K562 (cell line): ENCODE data around the gene EXT2. TPM values are rescaled to one million over a fixed set of nuclear protein-coding genes. Genes with fewer than 3 reads are reported as not detected.
A peak's percentile ranks its signal among the peaks of the same experiment; 100 is the strongest.

Experiments
- DMBX1 ChIP-seq: fragments of 250-450 bp; sonication (Bioruptor Pico); IDR thresholded peaks from 2 replicates; pipeline ENCODE4 v1.8.0; 2022; ENCODE audit warnings: inconsistent platforms, mild to moderate bottlenecking, moderate library complexity, borderline replicate concordance
- ETV6 ChIP-seq, 3 experiments: fragments of 150-350 bp in 1 of 3; sonication (generic) in 1 of 3; formaldehyde crosslinking in 1 of 3; IDR thresholded peaks; 2 replicates each; pipeline versions ENCODE4 v1.6.1 to v1.8.0; 2014 to 2022; ENCODE audit warnings: borderline replicate concordance in 2 of 3, low read depth in 2 of 3, antibody characterized with exemption in 1 of 3, low read length in 1 of 3, mild to moderate bottlenecking in 1 of 3, missing genetic modification reagents in 1 of 3
- HDAC2 ChIP-seq: fragments of 450-650 bp; IDR thresholded peaks from 2 replicates; pipeline ENCODE4 v1.6.1; 2016; ENCODE audit warnings: mild to moderate bottlenecking
- MTA2 ChIP-seq: fragments of 450-650 bp; IDR thresholded peaks from 2 replicates; pipeline ENCODE4 v1.6.1; 2016; ENCODE audit warnings: low read depth
- MXI1 ChIP-seq: IDR thresholded peaks from 2 replicates; pipeline ENCODE4 v1.6.1; 2011; ENCODE audit warnings: low read depth, mild to moderate bottlenecking, improper control_type of control experiment, low read length
- NRF1 ChIP-seq, 2 experiments: fragments of 450-650 bp; IDR thresholded peaks in 1 of 2; conservative IDR thresholded peaks in 1 of 2; 2 replicates each; pipeline ENCODE4 v1.6.1; 2014; ENCODE audit warnings: mild to moderate bottlenecking in 2 of 2
- OTX1 ChIP-seq: fragments of 450-650 bp; formaldehyde crosslinking; IDR thresholded peaks from 2 replicates; pipeline ENCODE4 v1.4.0; 2022; ENCODE audit warnings: mild to moderate bottlenecking
- POLR2A ChIP-seq: fragments of 450-650 bp; conservative IDR thresholded peaks from 2 replicates; pipeline ENCODE4 v1.6.1; 2016
- PTRF ChIP-seq: fragments of 450-650 bp; IDR thresholded peaks from 2 replicates; pipeline ENCODE4 v1.6.1; 2016; ENCODE audit warnings: mild to moderate bottlenecking, missing genetic modification characterization, missing compliant biosample characterization
- RBFOX2 ChIP-seq: fragments of 200-400 bp; formaldehyde crosslinking; IDR thresholded peaks from 2 replicates; pipeline ENCODE4 v1.6.1; 2017; ENCODE audit warnings: low read depth, mild to moderate bottlenecking, low read length, moderate library complexity
- SMARCE1 ChIP-seq: fragments of 450-650 bp; IDR thresholded peaks from 2 replicates; pipeline ENCODE4 v1.7.1; 2016; ENCODE audit warnings: mild to moderate bottlenecking
- SREBF2 ChIP-seq: sonication (generic); formaldehyde crosslinking; IDR thresholded peaks from 2 replicates; pipeline ENCODE4 v1.4.0; 2020; ENCODE audit warnings: mild to moderate bottlenecking, missing genetic modification reagents
- ZNF589 ChIP-seq: fragments of 200-800 bp; sonication (Bioruptor generic); IDR thresholded peaks from 2 replicates; pipeline ENCODE4 v1.6.1; 2016; ENCODE audit warnings: low read depth, missing genetic modification characterization, missing compliant biosample characterization
- polyA plus RNA-seq, 8 experiments: library from polyadenylated mRNA; depleted of rRNA in 4 of 8; stranded (reverse) in 5 of 8; unstranded in 3 of 8; fragments of >200 nt; fragmentation: Nextera tagmentation in 2 of 8; fragmentation: Illumina TruSeq in 1 of 8; extraction: Ambion mirVana in 2 of 8; extraction: Trizol in 1 of 8; gene quantifications; 2 replicates each; pipeline versions ENCODE4 v1.2.1 to v1.2.3, GENCODE V29; 2011 to 2014; ENCODE audit warnings: inconsistent platforms in 1 of 8, missing spikeins in 1 of 8
- total RNA-seq, 7 experiments: library from RNA; depleted of rRNA in 6 of 7; stranded (reverse); fragments of >200 nt in 6 of 7; fragmentation: Illumina TruSeq in 2 of 7; extraction: Trizol in 2 of 7; gene quantifications; 2 replicates each; pipeline versions ENCODE4 v1.2.1 to v1.2.3, GENCODE V29; 2011 to 2021; ENCODE audit warnings: low replicate concordance in 1 of 7
- TF ChIP-seq, protein P1 (sequence below): IDR thresholded peaks from 2 replicates; pipeline ENCODE4 v1.6.1; 2012; ENCODE audit warnings: low read depth, low read length, improper control_type of control experiment, borderline replicate concordance
- TF ChIP-seq, protein P2 (sequence below): sonication (generic); formaldehyde crosslinking; IDR thresholded peaks from 2 replicates; pipeline ENCODE4 v1.8.1; 2023; ENCODE audit warnings: mild to moderate bottlenecking, missing genetic modification reagents
- TF ChIP-seq, protein P3 (sequence below): sonication (generic); formaldehyde crosslinking; IDR thresholded peaks from 2 replicates; pipeline ENCODE4 v1.8.0; 2023; ENCODE audit warnings: mild to moderate bottlenecking, missing genetic modification reagents
- TF ChIP-seq, protein P4 (sequence below): sonication (generic); formaldehyde crosslinking; IDR thresholded peaks from 2 replicates; pipeline ENCODE4 v1.8.1; 2022; ENCODE audit warnings: missing genetic modification reagents

The EXT2 gene
- total and polyA plus RNA-seq, 9 of the 15 experiments (the other 6 are each of a cell fraction or from before 2014, with no cell fraction given): 7.5 to 52.1 (median 38.1) TPM

DNA sequence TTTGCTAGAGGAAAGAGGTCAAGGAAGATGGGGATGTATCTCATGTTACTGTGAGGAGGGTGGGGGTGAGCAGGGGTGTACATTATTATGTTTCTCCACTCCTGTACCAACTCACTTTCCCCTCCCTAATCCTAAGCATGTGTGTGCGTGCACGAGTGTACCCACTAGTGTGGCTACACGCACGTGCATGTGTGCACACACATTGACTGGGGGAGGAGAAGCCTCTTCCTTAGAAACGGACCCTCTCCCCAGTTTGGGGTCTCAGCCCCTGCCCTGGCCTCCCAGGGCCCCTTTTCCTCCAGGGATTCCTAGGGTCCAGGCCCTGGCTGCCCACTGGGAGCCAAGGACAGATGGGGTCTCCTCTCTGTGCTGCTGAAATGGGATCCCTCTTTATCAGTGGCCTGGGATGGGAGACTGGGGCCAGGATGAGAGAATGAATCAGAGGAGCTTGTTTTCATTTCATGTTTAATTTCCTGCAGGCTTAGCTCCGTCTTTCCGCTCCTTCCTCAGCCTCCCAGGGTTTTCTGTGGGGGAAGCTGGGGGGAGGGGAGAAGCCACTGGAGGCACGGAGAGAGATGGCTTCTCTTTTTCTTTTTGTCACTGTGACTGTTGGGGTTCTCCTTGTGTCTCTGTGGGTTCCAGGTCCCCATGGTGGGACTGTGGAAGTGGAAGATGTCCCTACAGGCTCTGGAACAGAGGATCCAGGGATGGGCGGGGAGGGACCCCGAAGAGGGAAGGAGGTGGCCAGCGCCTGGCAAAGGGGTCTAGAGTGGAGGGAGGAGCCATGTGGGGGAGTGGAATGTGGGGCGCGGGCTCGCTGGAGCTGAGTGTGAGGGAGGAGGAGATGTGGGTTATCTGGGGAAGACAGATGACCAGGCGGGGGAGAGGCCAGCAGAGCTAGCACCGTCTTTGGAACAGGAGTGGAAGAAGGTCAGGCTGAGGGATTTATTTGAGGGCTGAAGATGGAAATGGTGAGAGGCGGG is 174.2 kb downstream of the EXT2 start (continued):
- no peak; a peak in 1 of 4 replicates for TF ChIP-seq ETV6 (IDR thresholded peaks at IDR 0.05; ENCODE audit: borderline replicate concordance in 1 of 2, low read depth in 2 of 2, low read length in 1 of 2)
- TF ChIP-seq ETV6 (CRISPR knock-in tag; IDR thresholded peaks at IDR 0.05; ENCODE audit: borderline replicate concordance): no peak
- TF ChIP-seq ZNF589 (CRISPR knock-in tag): peak; percentile 78; the same call in 1 of the 2 replicates
- TF ChIP-seq, protein P1, sequence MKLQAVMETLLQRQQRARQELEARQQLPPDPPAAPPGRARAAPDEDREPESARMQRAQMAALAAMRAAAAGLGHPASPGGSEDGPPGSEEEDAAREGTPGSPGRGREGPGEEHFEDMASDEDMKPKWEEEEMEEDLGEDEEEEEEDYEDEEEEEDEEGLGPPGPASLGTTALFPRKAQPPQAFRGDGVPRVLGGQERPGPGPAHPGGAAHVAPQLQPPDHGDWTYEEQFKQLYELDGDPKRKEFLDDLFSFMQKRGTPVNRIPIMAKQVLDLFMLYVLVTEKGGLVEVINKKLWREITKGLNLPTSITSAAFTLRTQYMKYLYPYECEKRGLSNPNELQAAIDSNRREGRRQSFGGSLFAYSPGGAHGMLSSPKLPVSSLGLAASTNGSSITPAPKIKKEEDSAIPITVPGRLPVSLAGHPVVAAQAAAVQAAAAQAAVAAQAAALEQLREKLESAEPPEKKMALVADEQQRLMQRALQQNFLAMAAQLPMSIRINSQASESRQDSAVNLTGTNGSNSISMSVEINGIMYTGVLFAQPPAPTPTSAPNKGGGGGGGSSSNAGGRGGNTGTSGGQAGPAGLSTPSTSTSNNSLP: 0 out of 2 replicates have a peak, but pooled peaks have one; percentile 21
- no peak for TF ChIP-seq RBFOX2
- TF ChIP-seq, protein P2, sequence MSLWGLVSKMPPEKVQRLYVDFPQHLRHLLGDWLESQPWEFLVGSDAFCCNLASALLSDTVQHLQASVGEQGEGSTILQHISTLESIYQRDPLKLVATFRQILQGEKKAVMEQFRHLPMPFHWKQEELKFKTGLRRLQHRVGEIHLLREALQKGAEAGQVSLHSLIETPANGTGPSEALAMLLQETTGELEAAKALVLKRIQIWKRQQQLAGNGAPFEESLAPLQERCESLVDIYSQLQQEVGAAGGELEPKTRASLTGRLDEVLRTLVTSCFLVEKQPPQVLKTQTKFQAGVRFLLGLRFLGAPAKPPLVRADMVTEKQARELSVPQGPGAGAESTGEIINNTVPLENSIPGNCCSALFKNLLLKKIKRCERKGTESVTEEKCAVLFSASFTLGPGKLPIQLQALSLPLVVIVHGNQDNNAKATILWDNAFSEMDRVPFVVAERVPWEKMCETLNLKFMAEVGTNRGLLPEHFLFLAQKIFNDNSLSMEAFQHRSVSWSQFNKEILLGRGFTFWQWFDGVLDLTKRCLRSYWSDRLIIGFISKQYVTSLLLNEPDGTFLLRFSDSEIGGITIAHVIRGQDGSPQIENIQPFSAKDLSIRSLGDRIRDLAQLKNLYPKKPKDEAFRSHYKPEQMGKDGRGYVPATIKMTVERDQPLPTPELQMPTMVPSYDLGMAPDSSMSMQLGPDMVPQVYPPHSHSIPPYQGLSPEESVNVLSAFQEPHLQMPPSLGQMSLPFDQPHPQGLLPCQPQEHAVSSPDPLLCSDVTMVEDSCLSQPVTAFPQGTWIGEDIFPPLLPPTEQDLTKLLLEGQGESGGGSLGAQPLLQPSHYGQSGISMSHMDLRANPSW (CRISPR knock-in tag): no peak
- TF ChIP-seq PTRF (tag): no peak
- no peak for TF ChIP-seq MXI1
- peak; percentile 97 for TF ChIP-seq MTA2
- peak in 1 of 2 experiments; percentile 46; a peak in 2 of 4 replicates for TF ChIP-seq NRF1 (conservative IDR thresholded peaks at IDR 0.05 in 1 of 2, IDR thresholded peaks at IDR 0.05 in 1 of 2)
- TF ChIP-seq SREBF2 (CRISPR knock-in tag): no peak
- TF ChIP-seq, protein P3, sequence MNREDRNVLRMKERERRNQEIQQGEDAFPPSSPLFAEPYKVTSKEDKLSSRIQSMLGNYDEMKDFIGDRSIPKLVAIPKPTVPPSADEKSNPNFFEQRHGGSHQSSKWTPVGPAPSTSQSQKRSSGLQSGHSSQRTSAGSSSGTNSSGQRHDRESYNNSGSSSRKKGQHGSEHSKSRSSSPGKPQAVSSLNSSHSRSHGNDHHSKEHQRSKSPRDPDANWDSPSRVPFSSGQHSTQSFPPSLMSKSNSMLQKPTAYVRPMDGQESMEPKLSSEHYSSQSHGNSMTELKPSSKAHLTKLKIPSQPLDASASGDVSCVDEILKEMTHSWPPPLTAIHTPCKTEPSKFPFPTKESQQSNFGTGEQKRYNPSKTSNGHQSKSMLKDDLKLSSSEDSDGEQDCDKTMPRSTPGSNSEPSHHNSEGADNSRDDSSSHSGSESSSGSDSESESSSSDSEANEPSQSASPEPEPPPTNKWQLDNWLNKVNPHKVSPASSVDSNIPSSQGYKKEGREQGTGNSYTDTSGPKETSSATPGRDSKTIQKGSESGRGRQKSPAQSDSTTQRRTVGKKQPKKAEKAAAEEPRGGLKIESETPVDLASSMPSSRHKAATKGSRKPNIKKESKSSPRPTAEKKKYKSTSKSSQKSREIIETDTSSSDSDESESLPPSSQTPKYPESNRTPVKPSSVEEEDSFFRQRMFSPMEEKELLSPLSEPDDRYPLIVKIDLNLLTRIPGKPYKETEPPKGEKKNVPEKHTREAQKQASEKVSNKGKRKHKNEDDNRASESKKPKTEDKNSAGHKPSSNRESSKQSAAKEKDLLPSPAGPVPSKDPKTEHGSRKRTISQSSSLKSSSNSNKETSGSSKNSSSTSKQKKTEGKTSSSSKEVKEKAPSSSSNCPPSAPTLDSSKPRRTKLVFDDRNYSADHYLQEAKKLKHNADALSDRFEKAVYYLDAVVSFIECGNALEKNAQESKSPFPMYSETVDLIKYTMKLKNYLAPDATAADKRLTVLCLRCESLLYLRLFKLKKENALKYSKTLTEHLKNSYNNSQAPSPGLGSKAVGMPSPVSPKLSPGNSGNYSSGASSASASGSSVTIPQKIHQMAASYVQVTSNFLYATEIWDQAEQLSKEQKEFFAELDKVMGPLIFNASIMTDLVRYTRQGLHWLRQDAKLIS: no peak
- TF ChIP-seq DMBX1: 0 out of 2 replicates have a peak, but pooled peaks have one; percentile 41
- TF ChIP-seq, protein P4, sequence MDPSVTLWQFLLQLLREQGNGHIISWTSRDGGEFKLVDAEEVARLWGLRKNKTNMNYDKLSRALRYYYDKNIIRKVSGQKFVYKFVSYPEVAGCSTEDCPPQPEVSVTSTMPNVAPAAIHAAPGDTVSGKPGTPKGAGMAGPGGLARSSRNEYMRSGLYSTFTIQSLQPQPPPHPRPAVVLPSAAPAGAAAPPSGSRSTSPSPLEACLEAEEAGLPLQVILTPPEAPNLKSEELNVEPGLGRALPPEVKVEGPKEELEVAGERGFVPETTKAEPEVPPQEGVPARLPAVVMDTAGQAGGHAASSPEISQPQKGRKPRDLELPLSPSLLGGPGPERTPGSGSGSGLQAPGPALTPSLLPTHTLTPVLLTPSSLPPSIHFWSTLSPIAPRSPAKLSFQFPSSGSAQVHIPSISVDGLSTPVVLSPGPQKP (CRISPR knock-in tag): no peak
- peak; percentile 96 for TF ChIP-seq HDAC2
- TF ChIP-seq SMARCE1: peak; percentile 100
- TF ChIP-seq OTX1: peak; percentile 88
- TF ChIP-seq POLR2A: no peak
